Epithelial cell of proximal tubule (primary cell): Measurements from ENCODE around the gene CLEC4G. TPM values are rescaled to one million over a fixed set of nuclear protein-coding genes. Genes with fewer than 3 reads are reported as not detected.

Experiments
- DNase-seq: peaks from one replicate; pipeline ENCODE4 v3.0.0-alpha.2; 2011; ENCODE audit warnings: low read depth
- H3K4me3 ChIP-seq: 2 replicates; pipeline ENCODE4 v1.5.1; 2011; ENCODE audit warnings: low read depth, mild to moderate bottlenecking, low read length
- CTCF ChIP-seq: conservative IDR thresholded peaks from 2 replicates; pipeline ENCODE4 v1.5.1; 2012; ENCODE audit warnings: low read depth, mild to moderate bottlenecking, low read length
- total RNA-seq: library from RNA; depleted of rRNA; stranded (reverse); fragments of >200 nt; gene quantifications from 2 replicates; pipeline ENCODE4 v1.2.3, GENCODE V29; 2015

The CLEC4G gene
- total RNA-seq, 1 donor from 2014 or later = not detected

GRCh38 chr19:7710616-7711015 is 21.3 kb downstream of the CLEC4G start:
- no peak for TF ChIP-seq CTCF
- no peak overlapping the region for H3K4me3 ChIP-seq
- DNase-seq = no peak

- DNase-seq = no peak
- no peak overlapping the region for H3K4me3 ChIP-seq
- TF ChIP-seq CTCF = no peak
Observed at GRCh38 chr19:7709932-7710460, 21.9 kb downstream of the CLEC4G start.

GRCh38 chr19:7706955-7707456 is 24.9 kb downstream of the CLEC4G start:
- no peak for DNase-seq
- no peak overlapping the region for H3K4me3 ChIP-seq
- no peak for TF ChIP-seq CTCF

GRCh38 chr19:7706188-7706954 is 25.5 kb downstream of the CLEC4G start:
- no peak overlapping the region for H3K4me3 ChIP-seq
- DNase-seq = no peak
- no peak for TF ChIP-seq CTCF

GRCh38 chr19:7705387-7706187 is 26.3 kb downstream of the CLEC4G start:
- TF ChIP-seq CTCF = no peak
- no peak for DNase-seq
- H3K4me3 ChIP-seq = no peak overlapping the region

GRCh38 chr19:7704280-7705060 is 27.4 kb downstream of the CLEC4G start:
- H3K4me3 ChIP-seq = no peak overlapping the region
- no peak for TF ChIP-seq CTCF
- no peak for DNase-seq
